ENCODE results near the gene UGT1A4. TPM values are rescaled to one million over a fixed set of nuclear protein-coding genes. Genes with fewer than 3 reads are reported as not detected.

UGT1A4 gene
- total and polyA plus RNA-seq, 2 donors (not counting 1 experiment from before 2014, with no cell fraction given), result not detected

DNA sequence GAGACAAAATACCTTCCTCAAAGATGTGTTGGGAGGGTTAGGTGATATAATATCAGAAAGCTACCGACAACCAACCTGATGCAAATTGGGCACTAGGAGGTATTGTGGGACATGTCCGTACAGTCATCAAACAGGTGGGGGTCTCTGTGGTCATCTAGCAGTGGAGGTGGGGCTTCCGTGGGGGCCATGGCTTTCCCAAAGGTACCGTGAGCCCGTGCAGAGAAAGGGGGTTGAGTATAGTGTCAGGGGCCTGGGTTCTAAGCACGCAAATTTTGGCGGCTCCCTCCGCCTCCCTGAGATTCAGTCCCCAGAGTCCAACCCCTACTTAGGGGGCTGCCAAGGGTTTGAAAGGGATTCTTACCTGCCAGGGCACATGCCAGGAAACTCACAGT, 103.2 kb downstream of the UGT1A4 start:
- Histone ChIP-seq H3K9ac (ENCODE audit: insufficient read depth, low read length) (no peak overlapping the region), H2AFZ (ENCODE audit: low read length) (no peak overlapping the region), H3K4me3 (replicated peaks in 1 of 4; ENCODE audit: control extremely low read depth in 1 of 4, insufficient read depth in 1 of 4, low read depth in 3 of 4, low read length in 4 of 4) (no peak overlapping the region), H3K9me3 (ENCODE audit: control insufficient read depth, insufficient read depth, low read depth, low read length) (no peaks in the 10 kb centered on the region), H3K27me3 (ENCODE audit: control insufficient read depth, insufficient read depth, low read length) (peaks cover 4% of the 10 kb centered on the region), H3K4me1 (ENCODE audit: control insufficient read depth, extremely low read depth, insufficient read depth, low read length) (no peaks in the 10 kb centered on the region), H3K36me3 (ENCODE audit: control insufficient read depth, insufficient read depth, low read length) (no peaks in the 10 kb centered on the region), H3K27ac (ENCODE audit: insufficient read depth, low read length) (no peak overlapping the region), H3K79me2 (ENCODE audit: control insufficient read depth, insufficient read depth, low read length) (no peaks in the 10 kb centered on the region), H3K4me2 (ENCODE audit: extremely low read depth, insufficient read depth, low read length) (no peak overlapping the region), H4K20me1 (ENCODE audit: control insufficient read depth, extremely low read depth, insufficient read depth, low read length) (no peaks in the 10 kb centered on the region)
- TF ChIP-seq, protein P1, sequence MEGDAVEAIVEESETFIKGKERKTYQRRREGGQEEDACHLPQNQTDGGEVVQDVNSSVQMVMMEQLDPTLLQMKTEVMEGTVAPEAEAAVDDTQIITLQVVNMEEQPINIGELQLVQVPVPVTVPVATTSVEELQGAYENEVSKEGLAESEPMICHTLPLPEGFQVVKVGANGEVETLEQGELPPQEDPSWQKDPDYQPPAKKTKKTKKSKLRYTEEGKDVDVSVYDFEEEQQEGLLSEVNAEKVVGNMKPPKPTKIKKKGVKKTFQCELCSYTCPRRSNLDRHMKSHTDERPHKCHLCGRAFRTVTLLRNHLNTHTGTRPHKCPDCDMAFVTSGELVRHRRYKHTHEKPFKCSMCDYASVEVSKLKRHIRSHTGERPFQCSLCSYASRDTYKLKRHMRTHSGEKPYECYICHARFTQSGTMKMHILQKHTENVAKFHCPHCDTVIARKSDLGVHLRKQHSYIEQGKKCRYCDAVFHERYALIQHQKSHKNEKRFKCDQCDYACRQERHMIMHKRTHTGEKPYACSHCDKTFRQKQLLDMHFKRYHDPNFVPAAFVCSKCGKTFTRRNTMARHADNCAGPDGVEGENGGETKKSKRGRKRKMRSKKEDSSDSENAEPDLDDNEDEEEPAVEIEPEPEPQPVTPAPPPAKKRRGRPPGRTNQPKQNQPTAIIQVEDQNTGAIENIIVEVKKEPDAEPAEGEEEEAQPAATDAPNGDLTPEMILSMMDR (conservative IDR thresholded peaks at IDR 0.05 in 1 of 2, IDR thresholded peaks at IDR 0.05 in 1 of 2; ENCODE audit: low read depth in 1 of 2, low read length in 2 of 2), result no peak
- TF ChIP-seq EZH2 (IDR thresholded peaks at IDR 0.05; ENCODE audit: low read length, missing control alignments), result no peak
- no peak for DNase-seq (ENCODE audit: low read depth in 2 of 2)

DNA sequence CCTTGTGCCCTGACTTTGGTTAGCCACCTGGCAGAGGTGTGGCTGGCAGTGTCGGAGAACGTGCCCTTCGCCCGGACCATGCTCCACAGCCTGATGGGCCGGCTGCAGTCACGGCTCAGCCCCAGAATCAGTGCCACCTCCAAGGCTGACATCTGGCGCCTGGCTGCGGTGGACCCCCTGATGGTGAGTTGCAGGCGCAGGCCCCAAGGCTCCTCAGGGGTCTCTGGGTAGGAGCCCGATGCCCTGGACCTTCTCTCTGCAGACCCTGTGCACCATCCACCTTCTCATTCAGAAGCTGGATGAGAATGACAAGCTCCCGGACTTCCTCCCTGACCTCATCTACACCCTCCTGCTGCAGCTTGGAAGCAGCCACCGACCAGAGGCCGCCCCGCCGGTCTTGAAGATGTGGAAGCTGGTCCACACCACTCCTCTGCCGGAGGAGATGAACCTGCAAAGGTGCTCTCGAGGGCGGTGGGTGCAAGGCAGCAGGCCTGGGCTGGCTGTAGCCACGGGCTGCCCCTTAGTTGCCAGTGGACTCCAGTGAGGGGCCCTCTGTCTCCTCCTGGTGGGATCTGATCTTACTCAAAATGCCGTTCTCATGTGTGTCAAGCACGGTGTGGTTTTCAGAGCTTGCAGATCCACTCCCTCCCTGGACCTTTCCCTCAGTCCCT, 103.7 kb downstream of the UGT1A4 start:
- H3K79me2 ChIP-seq (ENCODE audit: control insufficient read depth, insufficient read depth, low read length), result no peaks in the 10 kb centered on the region
- no peaks in the 10 kb centered on the region for H4K20me1 ChIP-seq (ENCODE audit: control insufficient read depth, extremely low read depth, insufficient read depth, low read length)
- H3K9ac ChIP-seq (ENCODE audit: insufficient read depth, low read length), result no peak overlapping the region
- H3K4me3 ChIP-seq (replicated peaks in 1 of 4; ENCODE audit: control extremely low read depth in 1 of 4, insufficient read depth in 1 of 4, low read depth in 3 of 4, low read length in 4 of 4), result no peak overlapping the region
- no peaks in the 10 kb centered on the region for H3K36me3 ChIP-seq (ENCODE audit: control insufficient read depth, insufficient read depth, low read length)
- TF ChIP-seq, protein P1 (conservative IDR thresholded peaks at IDR 0.05 in 1 of 2, IDR thresholded peaks at IDR 0.05 in 1 of 2; ENCODE audit: low read depth in 1 of 2, low read length in 2 of 2), result no peak
- no peak for TF ChIP-seq EZH2 (IDR thresholded peaks at IDR 0.05; ENCODE audit: low read length, missing control alignments)
- no peak for DNase-seq (ENCODE audit: low read depth in 2 of 2)
- no peak overlapping the region for H2AFZ ChIP-seq (ENCODE audit: low read length)
- H3K4me1 ChIP-seq (ENCODE audit: control insufficient read depth, extremely low read depth, insufficient read depth, low read length), result no peaks in the 10 kb centered on the region
- no peaks in the 10 kb centered on the region for H3K9me3 ChIP-seq (ENCODE audit: control insufficient read depth, insufficient read depth, low read depth, low read length)
- H3K4me2 ChIP-seq (ENCODE audit: extremely low read depth, insufficient read depth, low read length), result no peak overlapping the region
- no peak overlapping the region for H3K27ac ChIP-seq (ENCODE audit: insufficient read depth, low read length)
- H3K27me3 ChIP-seq (ENCODE audit: control insufficient read depth, insufficient read depth, low read length), result peaks cover 4% of the 10 kb centered on the region

Other genes starting within 250 kb of the UGT1A4 start
- 34.9 and 40.6 TPM in 2 replicates for gene USP40, start 152.0 kb upstream of the UGT1A4 start, total RNA-seq
- gene USP40, start 152.0 kb upstream of the UGT1A4 start, polyA plus RNA-seq, result 18.9 and 26.2 TPM in 2 replicates
- not detected in 2 replicates for gene UGT1A8, start 101.1 kb upstream of the UGT1A4 start, total RNA-seq
- not detected in 2 replicates for gene UGT1A8, start 101.1 kb upstream of the UGT1A4 start, polyA plus RNA-seq
- not detected in 2 replicates for gene UGT1A10, start 82.3 kb upstream of the UGT1A4 start, total RNA-seq
- gene UGT1A10, start 82.3 kb upstream of the UGT1A4 start, polyA plus RNA-seq, result not detected in 2 replicates
- not detected in 2 replicates for gene UGT1A9, start 46.8 kb upstream of the UGT1A4 start, total RNA-seq
- gene UGT1A9, start 46.8 kb upstream of the UGT1A4 start, polyA plus RNA-seq, result not detected in 2 replicates
- gene UGT1A7, start 36.8 kb upstream of the UGT1A4 start, total RNA-seq, result not detected in 2 replicates
- not detected in 2 replicates for gene UGT1A7, start 36.8 kb upstream of the UGT1A4 start, polyA plus RNA-seq
- gene UGT1A6, start 25.8 kb upstream of the UGT1A4 start, total RNA-seq, result not detected in 2 replicates
- not detected in 2 replicates for gene UGT1A6, start 25.8 kb upstream of the UGT1A4 start, polyA plus RNA-seq
- not detected in 2 replicates for gene UGT1A5, start 5.8 kb upstream of the UGT1A4 start, total RNA-seq
- not detected in 2 replicates for gene UGT1A5, start 5.8 kb upstream of the UGT1A4 start, polyA plus RNA-seq
- gene UGT1A3, start 10.3 kb downstream of the UGT1A4 start, total RNA-seq, result not detected in 2 replicates
- not detected in 2 replicates for gene UGT1A3, start 10.3 kb downstream of the UGT1A4 start, polyA plus RNA-seq
- not detected in 2 replicates for gene UGT1A1, start 41.5 kb downstream of the UGT1A4 start, total RNA-seq
- gene UGT1A1, start 41.5 kb downstream of the UGT1A4 start, polyA plus RNA-seq, result not detected in 2 replicates
- not detected in 2 replicates for gene MROH2A, start 59.6 kb downstream of the UGT1A4 start, total RNA-seq
- not detected in 2 replicates for gene MROH2A, start 59.6 kb downstream of the UGT1A4 start, polyA plus RNA-seq
- 0.26 and 5.8 TPM in 2 replicates for gene HJURP, start 135.8 kb downstream of the UGT1A4 start, total RNA-seq
- gene HJURP, start 135.8 kb downstream of the UGT1A4 start, polyA plus RNA-seq, result 6.2 and 28.3 TPM in 2 replicates
- gene TRPM8, start 198.6 kb downstream of the UGT1A4 start, total RNA-seq, result under 0.01 and 0.99 TPM in 2 replicates
- 0.49 and 0.76 TPM in 2 replicates for gene TRPM8, start 198.6 kb downstream of the UGT1A4 start, polyA plus RNA-seq